ENCODE measurements around the gene APOBEC3F.

GRCh38 chr22:39078329-39078728 is 37.7 kb downstream of the APOBEC3F start:
- TF ChIP-seq HMGXB4 (CRISPR knock-in tag; IDR thresholded peaks at IDR 0.05; ENCODE audit: borderline replicate concordance) (no peak), CTCF (IDR thresholded peaks at IDR 0.05) (no peak), MAZ (IDR thresholded peaks at IDR 0.05; ENCODE audit: borderline replicate concordance, low read depth, low read length) (no peak), CHD2 (IDR thresholded peaks at IDR 0.05; ENCODE audit: low read length, partially characterized antibody) (no peak), ELK1 (IDR thresholded peaks at IDR 0.05; ENCODE audit: low read depth, low read length) (no peak), MAX (IDR thresholded peaks at IDR 0.05) (no peak), USF2 (IDR thresholded peaks at IDR 0.05) (no peak), RAD21 (conservative IDR thresholded peaks at IDR 0.05 in 1 of 2, IDR thresholded peaks at IDR 0.05 in 1 of 2) (no peak), CBX8 (IDR thresholded peaks at IDR 0.05) (no peak), POLR2A (IDR thresholded peaks at IDR 0.05; ENCODE audit: low read length) (no peak), REST (IDR thresholded peaks at IDR 0.05) (no peak)
